ENCODE measurements around the gene ZNF334. TPM values are rescaled to one million over a fixed set of nuclear protein-coding genes. Genes with fewer than 3 reads are reported as not detected.

ZNF334 gene
- total RNA-seq, 1 experiment from 2014 or later, result not detected

GRCh38 chr20:46477640-46478039, 35.7 kb downstream of the ZNF334 start:
- TF ChIP-seq CTCF (IDR thresholded peaks at IDR 0.05; ENCODE audit: unreplicated experiment), result no peak
- BruUV-seq (replicated peaks), result no TSS peak
- no peak overlapping the region for H3K4me3 Mint-ChIP-seq (ENCODE audit: unreplicated experiment)
- peaks cover 80% of the 10 kb centered on the region for H3K27me3 Mint-ChIP-seq (ENCODE audit: insufficient read depth, unreplicated experiment)
- ChIA-PET POLR2A (interaction anchor here (0.8 kb wide), 1 partner anchor 58 kb away, joined by 3 read pairs; no protein-coding TSS in a partner anchor), CTCF (interaction anchor here (0.6 kb wide), 1 partner anchor 165 kb away, joined by 3 read pairs; no protein-coding TSS in a partner anchor)
- H3K9me3 Mint-ChIP-seq (ENCODE audit: unreplicated experiment), result no peaks in the 10 kb centered on the region
- intact Hi-C loops (cut with micrococcal nuclease), result no loop called here
- H3K36me3 Mint-ChIP-seq (ENCODE audit: insufficient read depth, unreplicated experiment), result no peaks in the 10 kb centered on the region
- H3K4me1 Mint-ChIP-seq (ENCODE audit: insufficient read depth, unreplicated experiment), result no peaks in the 10 kb centered on the region
- DNase-seq (ENCODE audit: unreplicated experiment), result no peak
- no peak overlapping the region for H3K27ac Mint-ChIP-seq (ENCODE audit: low read depth, unreplicated experiment)

- Mint-ChIP-seq H3K27me3 (ENCODE audit: insufficient read depth, unreplicated experiment) (peaks cover 84% of the 10 kb centered on the region), H3K4me3 (ENCODE audit: unreplicated experiment) (no peak overlapping the region), H3K36me3 (ENCODE audit: insufficient read depth, unreplicated experiment) (no peaks in the 10 kb centered on the region), H3K27ac (ENCODE audit: low read depth, unreplicated experiment) (no peak overlapping the region), H3K9me3 (ENCODE audit: unreplicated experiment) (no peaks in the 10 kb centered on the region), H3K4me1 (ENCODE audit: insufficient read depth, unreplicated experiment) (no peaks in the 10 kb centered on the region)
- DNase-seq (ENCODE audit: unreplicated experiment), result no peak
- ChIA-PET CTCF (interaction anchor here (0.6 kb wide), 1 partner anchor 164 kb away, joined by 3 read pairs; no protein-coding TSS in a partner anchor), POLR2A (interaction anchor here (0.8 kb wide), 1 partner anchor 58 kb away, joined by 3 read pairs; no protein-coding TSS in a partner anchor)
- no peak for TF ChIP-seq CTCF (IDR thresholded peaks at IDR 0.05; ENCODE audit: unreplicated experiment)
- intact Hi-C loops (cut with micrococcal nuclease), result no loop called here
- no TSS peak for BruUV-seq (replicated peaks)
Measured at GRCh38 chr20:46477225-46477624, 36.1 kb downstream of the ZNF334 start.

- DNase-seq (ENCODE audit: unreplicated experiment), result no peak
- TF ChIP-seq CTCF (IDR thresholded peaks at IDR 0.05; ENCODE audit: unreplicated experiment), result no peak
- no TSS peak for BruUV-seq (replicated peaks)
- ChIA-PET POLR2A (interaction anchor here (0.9 kb wide), 1 partner anchor 45 kb away, joined by 3 read pairs; no protein-coding TSS in a partner anchor), CTCF (interaction anchor here (0.7 kb wide), 1 partner anchor 163 kb away, joined by 3 read pairs; no protein-coding TSS in a partner anchor)
- peaks cover 37% of the 10 kb centered on the region for H3K27me3 Mint-ChIP-seq (ENCODE audit: insufficient read depth, unreplicated experiment)
- intact Hi-C loops (cut with micrococcal nuclease), result no loop called here
- no peak overlapping the region for H3K27ac Mint-ChIP-seq (ENCODE audit: low read depth, unreplicated experiment)
- H3K36me3 Mint-ChIP-seq (ENCODE audit: insufficient read depth, unreplicated experiment), result no peaks in the 10 kb centered on the region
- no peaks in the 10 kb centered on the region for H3K9me3 Mint-ChIP-seq (ENCODE audit: unreplicated experiment)
- H3K4me3 Mint-ChIP-seq (ENCODE audit: unreplicated experiment), result no peak overlapping the region
- H3K4me1 Mint-ChIP-seq (ENCODE audit: insufficient read depth, unreplicated experiment), result no peaks in the 10 kb centered on the region
Measured at GRCh38 chr20:46468508-46468907, 44.9 kb downstream of the ZNF334 start.

GRCh38 chr20:46464451-46464850, 48.9 kb downstream of the ZNF334 start:
- Mint-ChIP-seq H3K36me3 (ENCODE audit: insufficient read depth, unreplicated experiment) (no peaks in the 10 kb centered on the region), H3K27ac (ENCODE audit: low read depth, unreplicated experiment) (no peak overlapping the region), H3K27me3 (ENCODE audit: insufficient read depth, unreplicated experiment) (no peaks in the 10 kb centered on the region), H3K9me3 (ENCODE audit: unreplicated experiment) (no peaks in the 10 kb centered on the region), H3K4me3 (ENCODE audit: unreplicated experiment) (no peak overlapping the region), H3K4me1 (ENCODE audit: insufficient read depth, unreplicated experiment) (no peaks in the 10 kb centered on the region)
- no peak for TF ChIP-seq CTCF (IDR thresholded peaks at IDR 0.05; ENCODE audit: unreplicated experiment)
- CTCF ChIA-PET, result interaction anchor here (0.6 to 0.9 kb wide), 2 partner anchors 25 to 365 kb away, joined by 3 to 5 read pairs; no protein-coding TSS in a partner anchor
- intact Hi-C loops (cut with micrococcal nuclease), result no loop called here
- no peak for DNase-seq (ENCODE audit: unreplicated experiment)
- BruUV-seq (replicated peaks), result no TSS peak
- POLR2A ChIA-PET, result interaction anchor here (0.5 to 0.7 kb wide), 2 partner anchors 33 to 349 kb away, joined by 3 read pairs; no protein-coding TSS in a partner anchor
